ENCODE results near the gene KCNH8.

- TF ChIP-seq, protein P1, sequence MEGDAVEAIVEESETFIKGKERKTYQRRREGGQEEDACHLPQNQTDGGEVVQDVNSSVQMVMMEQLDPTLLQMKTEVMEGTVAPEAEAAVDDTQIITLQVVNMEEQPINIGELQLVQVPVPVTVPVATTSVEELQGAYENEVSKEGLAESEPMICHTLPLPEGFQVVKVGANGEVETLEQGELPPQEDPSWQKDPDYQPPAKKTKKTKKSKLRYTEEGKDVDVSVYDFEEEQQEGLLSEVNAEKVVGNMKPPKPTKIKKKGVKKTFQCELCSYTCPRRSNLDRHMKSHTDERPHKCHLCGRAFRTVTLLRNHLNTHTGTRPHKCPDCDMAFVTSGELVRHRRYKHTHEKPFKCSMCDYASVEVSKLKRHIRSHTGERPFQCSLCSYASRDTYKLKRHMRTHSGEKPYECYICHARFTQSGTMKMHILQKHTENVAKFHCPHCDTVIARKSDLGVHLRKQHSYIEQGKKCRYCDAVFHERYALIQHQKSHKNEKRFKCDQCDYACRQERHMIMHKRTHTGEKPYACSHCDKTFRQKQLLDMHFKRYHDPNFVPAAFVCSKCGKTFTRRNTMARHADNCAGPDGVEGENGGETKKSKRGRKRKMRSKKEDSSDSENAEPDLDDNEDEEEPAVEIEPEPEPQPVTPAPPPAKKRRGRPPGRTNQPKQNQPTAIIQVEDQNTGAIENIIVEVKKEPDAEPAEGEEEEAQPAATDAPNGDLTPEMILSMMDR (conservative IDR thresholded peaks at IDR 0.05; ENCODE audit: low read length) = no peak
- no peak for TF ChIP-seq EZH2phosphoT487 (IDR thresholded peaks at IDR 0.05; ENCODE audit: borderline replicate concordance, low read depth, low read length)
These were observed 41.8 kb downstream of the KCNH8 start for GRCh38 chr3:19190126-19190525.

All from OCI-LY7 (cell line).